PC-9 (cell line): ENCODE results near the gene SCP2.

Experiments used
- CTCF ChIP-seq: fragments of 200-600 bp; sonication (generic); conservative IDR thresholded peaks from 2 replicates; pipeline ENCODE4 v1.6.1; 2017; ENCODE audit warnings: mixed run types, antibody characterized with exemption, mild to moderate bottlenecking, moderate library complexity
- EZH2 ChIP-seq: fragments of 200-600 bp; sonication (generic); IDR thresholded peaks from 2 replicates; pipeline ENCODE4 v1.8.0; 2017; ENCODE audit warnings: antibody characterized with exemption, low read depth

- TF ChIP-seq EZH2 (no peak), CTCF (no peak)
These were observed 11.0 kb downstream of the SCP2 start for GRCh38 chr1:52938183-52938451.
